ENCODE results near the gene VPS9D1.
"Not testable (repeated sequence)": the region's sequence is repeated elsewhere in the genome, so short reads cannot be mapped to it uniquely, and the experiment has no call there.

The VPS9D1 gene

DNA sequence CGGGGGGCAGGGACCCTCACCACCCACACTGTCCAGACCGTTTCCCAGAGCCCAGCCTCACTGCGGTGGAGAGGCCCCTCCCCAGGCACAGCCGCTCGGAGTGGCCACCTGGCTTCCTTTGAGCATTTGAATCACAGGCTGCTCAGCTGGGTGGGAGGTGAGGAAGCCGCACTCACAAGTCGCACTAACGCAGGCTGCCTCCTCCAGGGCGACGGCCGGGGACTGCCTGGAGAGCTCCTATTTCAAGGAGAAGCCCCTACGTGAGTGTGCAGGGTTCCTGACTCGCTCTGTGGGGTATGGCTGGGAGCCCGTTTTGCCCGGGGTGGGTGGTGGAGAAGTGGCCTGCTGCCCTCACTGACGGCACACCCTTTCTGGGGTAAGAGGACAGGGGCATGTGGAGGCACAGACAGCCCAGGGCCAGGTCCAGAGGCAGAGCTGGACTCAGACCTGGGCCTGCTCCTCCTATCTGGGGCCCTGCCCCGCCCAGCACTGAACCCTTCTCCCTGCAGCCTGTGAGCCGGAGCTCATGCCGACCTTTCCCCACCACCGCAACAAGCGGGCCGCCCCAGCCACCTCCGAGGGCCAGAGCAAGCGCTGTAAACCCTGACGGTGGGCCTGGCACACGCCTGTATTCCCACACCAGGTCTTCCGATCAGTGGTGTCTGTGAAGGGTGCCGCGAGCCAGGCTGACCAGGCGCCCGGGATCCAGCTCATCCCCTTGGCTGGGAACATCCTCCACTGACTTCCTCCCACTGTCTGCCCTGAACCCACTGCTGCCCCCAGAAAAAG lies 25.4 kb downstream of the VPS9D1 start:
- in situ Hi-C loops (cut with HindIII; ENCODE audit: low sequenced_read_pairs), result no loop called here

DNA sequence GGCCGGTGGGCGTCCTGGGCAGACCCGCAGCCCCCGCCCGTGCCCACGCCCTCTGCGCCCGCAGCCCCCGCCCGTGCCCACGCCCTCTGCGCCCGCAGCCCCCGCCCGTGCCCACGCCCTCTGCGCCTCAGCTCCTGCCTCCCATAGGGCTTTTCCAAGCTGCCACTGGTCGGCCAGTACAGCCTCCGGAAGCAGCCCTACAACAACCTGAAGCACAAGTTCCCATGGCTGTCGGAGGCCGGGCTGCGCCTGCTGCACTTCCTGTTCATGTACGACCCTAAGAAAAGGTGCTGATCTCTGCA lies 26.0 kb downstream of the VPS9D1 start:
- in situ Hi-C loops (cut with HindIII; ENCODE audit: low sequenced_read_pairs), result not testable (repeated sequence)

- in situ Hi-C loops (cut with HindIII; ENCODE audit: low sequenced_read_pairs), result no loop called here
Observed at GRCh38 chr16:89693931-89694783, 26.5 kb downstream of the VPS9D1 start.

GRCh38 chr16:89693289-89693731 lies 27.4 kb downstream of the VPS9D1 start:
- in situ Hi-C loops (cut with HindIII; ENCODE audit: low sequenced_read_pairs), result no loop called here

DNA sequence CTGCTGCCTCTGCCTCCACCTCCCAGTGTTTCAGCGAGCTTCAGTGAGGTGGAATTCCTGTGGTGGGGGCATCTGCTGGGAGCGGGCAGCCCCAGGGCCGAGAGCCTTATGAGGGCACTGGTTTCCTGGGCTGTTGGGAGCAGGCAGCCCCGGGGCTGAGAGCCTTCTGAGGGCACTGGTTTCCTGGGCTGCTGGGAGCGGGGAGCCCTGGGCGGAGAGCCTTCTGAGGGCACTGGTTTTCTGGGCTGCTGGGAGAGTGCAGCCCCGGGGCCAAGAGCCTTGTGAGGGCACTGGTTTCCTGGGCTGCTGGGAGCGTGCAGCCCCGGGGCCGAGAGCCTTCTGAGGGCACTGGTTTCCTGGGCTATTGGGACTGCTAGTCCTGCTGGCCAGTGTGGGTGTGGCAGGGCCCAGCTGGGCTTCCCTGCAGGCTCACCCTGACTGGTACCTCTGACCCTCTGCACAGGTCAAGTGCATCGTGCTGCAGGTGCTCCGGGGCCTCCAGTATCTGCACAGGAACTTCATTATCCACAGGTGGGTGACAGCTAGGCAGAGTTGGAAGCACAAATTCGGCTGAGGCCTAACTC lies 28.6 kb downstream of the VPS9D1 start:
- in situ Hi-C loops (cut with HindIII; ENCODE audit: low sequenced_read_pairs), result no loop called here

DNA sequence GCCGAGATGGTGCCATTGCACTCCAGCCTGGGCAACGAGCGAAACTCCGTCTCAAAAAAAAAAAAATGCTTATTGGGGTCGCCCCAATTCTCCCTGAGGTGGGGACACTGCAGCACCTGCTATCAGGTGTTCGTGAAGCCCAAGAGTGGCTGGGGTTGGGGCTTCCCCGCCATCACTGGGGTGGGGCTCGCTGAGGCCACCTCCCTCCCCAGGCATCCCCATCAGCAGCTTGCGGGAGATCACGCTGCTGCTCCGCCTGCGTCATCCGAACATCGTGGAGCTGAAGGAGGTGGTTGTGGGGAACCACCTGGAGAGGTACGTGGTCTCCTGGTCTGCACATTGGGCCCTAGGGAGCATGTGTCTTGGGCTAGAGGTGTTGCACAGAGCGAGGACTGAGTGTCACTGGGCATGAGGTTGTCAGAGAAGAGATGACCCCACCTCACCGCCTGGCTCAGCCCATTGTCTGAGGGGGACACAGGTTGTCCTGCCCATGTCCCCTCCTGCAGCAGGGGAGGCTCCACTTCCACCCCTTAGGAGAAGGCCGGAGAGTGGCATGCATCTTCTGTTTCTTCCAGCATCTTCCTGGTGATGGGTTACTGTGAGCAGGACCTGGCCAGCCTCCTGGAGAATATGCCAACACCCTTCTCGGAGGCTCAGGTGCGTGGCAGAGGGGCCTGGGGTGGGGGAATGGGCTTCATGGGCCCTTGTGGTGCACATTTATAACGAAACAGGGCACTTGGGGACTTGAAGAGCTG lies 29.3 kb downstream of the VPS9D1 start:
- in situ Hi-C loops (cut with HindIII; ENCODE audit: low sequenced_read_pairs), result no loop called here

- in situ Hi-C loops (cut with HindIII; ENCODE audit: low sequenced_read_pairs), result no loop called here
Observed at GRCh38 chr16:89690392-89690901, 30.3 kb downstream of the VPS9D1 start.

DNA sequence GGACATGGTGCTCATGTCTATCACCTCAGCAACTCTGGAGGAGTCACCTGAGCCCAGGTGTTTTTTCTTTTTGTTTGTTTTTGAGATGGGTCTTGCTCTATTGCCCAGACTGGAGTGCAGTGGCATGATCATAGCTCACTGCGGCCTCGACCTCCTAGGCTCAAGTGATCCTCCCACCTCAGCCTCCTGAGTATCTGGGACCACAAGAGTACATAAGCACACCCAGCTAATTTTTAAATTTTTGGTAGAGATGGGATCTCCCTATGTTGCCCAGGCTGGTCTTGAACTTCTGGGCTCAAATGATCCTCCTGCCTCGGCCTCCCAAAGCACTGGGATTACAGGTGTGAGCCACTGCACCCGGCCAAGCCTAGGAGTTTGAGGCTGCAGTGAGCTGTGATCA lies 31.1 kb downstream of the VPS9D1 start:
- in situ Hi-C loops (cut with HindIII; ENCODE audit: low sequenced_read_pairs), result loop anchor here (5.0 kb wide), 2 partner anchors 43 to 182 kb away; partner anchors contain the start of gene SPG7

- in situ Hi-C loops (cut with HindIII; ENCODE audit: low sequenced_read_pairs), result loop anchor here (5.0 kb wide), 2 partner anchors 43 to 182 kb away; partner anchors contain the start of gene SPG7
Observed at GRCh38 chr16:89689142-89689541, 31.6 kb downstream of the VPS9D1 start.

DNA sequence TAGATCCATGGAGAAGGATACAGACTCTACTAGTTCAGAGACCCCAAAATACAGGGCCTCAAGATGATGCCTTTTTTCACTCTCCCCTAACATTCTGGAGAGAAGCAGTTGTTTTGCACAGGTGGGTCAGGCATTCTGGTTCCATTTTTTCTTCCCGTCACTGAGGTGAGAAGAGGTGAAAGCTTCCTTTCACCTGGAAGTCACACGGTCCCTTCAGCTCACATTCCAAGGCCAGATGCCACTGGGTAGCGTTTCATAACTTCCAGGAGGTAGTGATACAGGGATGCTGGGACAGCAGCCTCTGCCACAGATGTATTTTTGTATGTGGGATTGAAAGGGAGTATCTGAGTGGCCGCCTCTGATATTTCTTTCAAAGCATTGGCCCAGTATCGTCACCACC lies 32.3 kb downstream of the VPS9D1 start:
- in situ Hi-C loops (cut with HindIII; ENCODE audit: low sequenced_read_pairs), result loop anchor here (5.0 kb wide), 2 partner anchors 44 to 181 kb away; partner anchors contain the start of gene SPG7

DNA sequence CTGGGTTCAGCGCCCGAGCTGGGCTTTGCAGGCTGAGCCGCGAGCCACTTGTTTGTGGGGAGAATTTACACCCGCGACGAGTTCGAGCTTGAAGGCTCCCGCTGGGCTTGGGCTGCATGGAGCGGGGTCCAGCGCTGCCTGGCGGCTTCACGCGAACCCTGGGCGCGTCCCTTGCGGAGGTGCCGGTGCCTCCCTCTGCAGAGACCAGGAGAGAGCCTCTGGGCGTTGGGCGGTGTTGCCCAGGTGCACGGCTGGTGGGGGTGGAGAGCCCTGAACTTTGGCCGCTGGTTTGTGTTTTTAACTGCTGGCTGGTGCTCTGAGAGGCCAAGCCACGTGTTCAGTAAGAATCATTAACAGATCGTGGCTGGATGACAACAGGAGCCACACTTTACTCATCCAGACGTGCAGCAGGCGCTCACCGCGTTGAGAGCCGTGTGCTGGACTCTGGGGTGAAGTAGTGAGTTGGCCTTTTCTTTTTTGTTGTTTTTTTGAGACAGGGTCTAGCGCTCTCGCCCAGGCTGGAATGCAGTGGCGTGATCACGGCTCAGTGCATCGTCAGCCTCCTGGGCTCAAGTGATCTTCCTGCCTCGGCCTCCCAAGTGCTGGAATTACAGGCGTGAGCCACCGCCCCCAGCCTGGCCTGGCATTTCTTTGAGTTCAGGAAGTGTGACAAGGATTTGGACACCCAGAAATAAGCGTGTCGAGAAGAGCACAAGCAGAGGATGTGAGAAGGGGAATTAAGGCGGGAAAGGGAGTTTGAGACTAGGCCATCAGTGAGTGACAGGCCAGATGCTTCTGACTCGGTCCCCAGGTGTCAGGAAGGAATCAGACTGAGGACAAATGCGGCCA lies 33.4 kb downstream of the VPS9D1 start:
- in situ Hi-C loops (cut with HindIII; ENCODE audit: low sequenced_read_pairs), result loop anchor here (5.0 kb wide), 2 partner anchors 45 to 180 kb away; partner anchors contain the start of gene SPG7

DNA sequence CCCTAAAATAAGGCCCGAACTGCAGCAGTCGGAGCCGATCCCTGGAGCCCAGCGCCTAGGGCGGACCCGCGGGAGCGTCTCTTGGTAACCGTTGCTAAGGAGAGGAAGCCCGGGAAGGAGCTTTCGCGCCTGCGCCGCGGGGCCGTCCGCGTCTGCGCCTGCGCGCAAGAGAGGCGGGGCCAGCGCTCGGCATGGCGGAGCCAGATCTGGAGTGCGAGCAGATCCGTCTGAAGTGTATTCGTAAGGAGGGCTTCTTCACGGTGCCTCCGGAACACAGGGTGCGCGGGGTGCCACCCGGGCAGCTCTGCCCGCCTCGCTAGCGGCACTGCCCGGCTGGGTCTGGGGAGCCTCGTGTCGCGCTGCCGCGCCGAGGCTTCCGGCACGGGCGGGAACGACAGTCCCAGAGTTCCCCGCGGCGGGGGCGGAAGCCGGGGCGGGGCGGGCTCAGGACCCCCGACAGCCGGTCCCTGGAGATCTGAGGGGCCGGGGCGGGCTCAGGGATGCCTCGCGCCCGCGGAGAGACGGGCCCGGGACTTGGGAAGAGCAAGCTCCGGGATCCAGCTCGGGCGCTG lies 34.1 kb downstream of the VPS9D1 start, which contains the start of gene CDK10:
TSS of gene CDK10 (plus strand) at position 170 of the 572 bp plus-strand sequence. CDS start at position 192, 22 bp downstream.
- in situ Hi-C loops (cut with HindIII; ENCODE audit: low sequenced_read_pairs), result loop anchor here (5.0 kb wide), 2 partner anchors 46 to 179 kb away; partner anchors contain the start of gene SPG7

GRCh38 chr16:89685916-89686315 lies 34.8 kb downstream of the VPS9D1 start:
- in situ Hi-C loops (cut with HindIII; ENCODE audit: low sequenced_read_pairs), result loop anchor here (5.0 kb wide), 2 partner anchors 46 to 179 kb away; partner anchors contain the start of gene SPG7

DNA sequence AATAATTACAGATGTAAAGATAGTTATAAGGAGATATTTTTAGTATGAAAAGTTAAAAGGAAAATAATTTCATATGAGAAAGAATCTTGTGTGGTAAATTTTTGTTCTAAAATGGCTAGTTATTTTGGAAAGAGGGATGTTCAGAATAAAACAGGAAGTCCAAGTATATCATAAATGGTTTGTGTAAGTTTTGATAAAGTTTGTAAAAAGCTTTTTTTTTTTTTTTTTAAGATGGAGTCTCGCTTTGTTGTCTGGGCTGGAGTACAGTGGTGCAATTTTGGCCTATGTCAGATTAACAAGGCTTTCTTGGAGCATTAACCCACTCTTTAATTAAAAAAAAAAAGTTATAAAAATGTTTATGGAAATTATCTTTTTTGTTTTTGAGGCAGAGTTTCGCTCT lies 42.4 kb downstream of the VPS9D1 start:
- in situ Hi-C loops (cut with HindIII; ENCODE audit: low sequenced_read_pairs), result no loop called here

GRCh38 chr16:89672177-89672941 lies 48.3 kb downstream of the VPS9D1 start:
- in situ Hi-C loops (cut with HindIII; ENCODE audit: low sequenced_read_pairs), result no loop called here

- in situ Hi-C loops (cut with HindIII; ENCODE audit: low sequenced_read_pairs), result not testable (repeated sequence)
Observed at GRCh38 chr16:89671565-89671964, 49.1 kb downstream of the VPS9D1 start.

DNA sequence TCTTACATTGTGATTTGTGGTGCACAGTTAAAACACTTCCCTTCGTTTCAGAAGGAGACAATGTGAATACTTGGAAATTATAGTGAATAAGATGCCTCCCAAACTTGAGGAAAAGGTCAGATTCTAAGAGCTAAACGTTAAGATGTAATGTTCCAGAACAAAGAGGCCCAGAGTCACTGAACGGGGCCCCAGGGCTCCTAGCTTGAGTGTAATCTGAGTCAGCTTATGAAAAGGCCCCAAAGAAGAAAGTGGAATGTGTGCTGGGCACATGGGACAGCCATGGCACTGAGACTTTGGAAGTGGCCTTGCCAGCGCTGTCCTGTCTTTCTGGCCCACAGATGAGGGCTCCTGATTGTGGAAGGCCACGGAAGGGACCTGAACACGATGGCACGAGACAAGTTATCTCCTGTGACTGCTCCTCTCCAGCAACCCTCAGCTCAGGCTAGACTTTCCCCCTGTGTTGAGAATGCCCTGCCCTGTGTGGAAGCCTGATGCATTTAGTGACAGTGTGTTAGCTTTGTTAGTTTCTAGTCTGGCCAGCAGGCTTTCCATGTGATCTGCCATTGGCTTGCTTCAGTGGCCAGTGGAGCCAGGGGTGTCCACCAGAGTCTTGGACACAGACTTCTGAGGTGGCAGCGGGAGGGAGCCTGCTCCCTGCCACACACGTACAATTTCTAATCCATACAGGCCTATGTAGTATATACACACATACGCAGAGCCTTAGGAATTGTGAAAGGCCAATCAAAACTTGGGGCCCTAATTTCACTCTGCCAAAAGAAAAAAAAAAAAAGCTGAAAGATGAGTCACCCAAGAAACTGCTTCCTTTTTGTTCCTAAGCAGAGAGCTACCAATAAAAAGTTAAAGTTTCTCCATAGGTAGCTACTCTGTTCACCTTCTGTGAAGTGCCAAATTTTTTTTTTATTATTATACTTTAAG lies 49.9 kb downstream of the VPS9D1 start:
- in situ Hi-C loops (cut with HindIII; ENCODE audit: low sequenced_read_pairs), result no loop called here

Measured in endothelial cell of hepatic sinusoid (primary cell).